Right ventricle myocardium inferior (tissue), 1 donor: ENCODE data around the gene INF2. TPM values are rescaled to one million over a fixed set of nuclear protein-coding genes. Genes with fewer than 3 reads are reported as not detected.

Experiments used
- ATAC-seq: fragments of 200-7000 bp; cut with Tn5 transposase; one replicate; pipeline ENCODE4 v1.9.1; 2020; ENCODE audit warnings: mild to moderate bottlenecking, moderate library complexity
- DNase-seq: peaks from one replicate; pipeline ENCODE4 v3.0.0; 2021; ENCODE audit errors: missing footprints
- intact Hi-C: fragments of 100-400 bp; cut with DNase I; formaldehyde crosslinking; loops from one replicate; pipeline ENCODE4 v1.11.0; 2022
- total RNA-seq: library from RNA; stranded (reverse); fragmentation: NEBNext Ultra II Directional; extraction: Animal tissue kit (Norgen Biotek cat#: 25700); gene quantifications from one replicate; pipeline ENCODE4 v1.2.1, GENCODE V29; 2021
- donor health status: DM: no; HTN: yes; CAD: no; lungs with severe emphysema.

The INF2 gene
- total RNA-seq, 1 donor from 2014 or later = 31.1 TPM

DNA sequence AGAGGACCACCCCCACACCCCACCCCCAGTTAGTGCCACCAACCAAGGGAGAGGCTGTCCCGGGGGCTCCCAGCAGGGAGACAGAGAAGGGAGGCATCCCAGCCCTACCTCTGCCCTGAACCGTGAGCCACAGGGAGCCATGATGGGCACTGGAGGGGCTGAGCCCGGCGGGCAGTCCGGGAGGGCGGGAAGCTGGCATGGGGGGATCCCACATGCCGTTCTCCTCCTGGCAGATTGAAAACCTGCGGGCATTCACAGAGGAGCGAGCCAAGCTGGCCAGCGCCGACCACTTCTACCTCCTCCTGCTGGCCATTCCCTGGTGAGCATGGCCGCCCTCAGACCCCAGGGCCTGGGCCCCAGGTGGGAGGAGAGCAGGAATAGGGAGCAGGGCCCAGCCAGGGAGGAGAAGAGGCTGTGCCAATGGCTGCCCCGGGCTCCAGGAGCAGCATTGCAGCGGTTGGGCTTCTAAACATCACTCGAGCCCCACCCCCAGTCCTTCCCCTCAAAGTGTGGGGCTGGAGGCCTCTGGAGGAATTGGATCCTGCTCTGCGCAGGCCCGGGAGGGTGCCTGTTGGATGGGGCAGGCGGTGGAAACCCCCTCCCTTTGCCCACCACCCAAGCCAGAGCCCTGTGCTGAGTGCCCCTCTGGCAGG lies 20.1 kb downstream of the INF2 start:
- intact Hi-C loops = no loop called here
- ATAC-seq (peak; percentile 15), DNase-seq (no peak)

DNA sequence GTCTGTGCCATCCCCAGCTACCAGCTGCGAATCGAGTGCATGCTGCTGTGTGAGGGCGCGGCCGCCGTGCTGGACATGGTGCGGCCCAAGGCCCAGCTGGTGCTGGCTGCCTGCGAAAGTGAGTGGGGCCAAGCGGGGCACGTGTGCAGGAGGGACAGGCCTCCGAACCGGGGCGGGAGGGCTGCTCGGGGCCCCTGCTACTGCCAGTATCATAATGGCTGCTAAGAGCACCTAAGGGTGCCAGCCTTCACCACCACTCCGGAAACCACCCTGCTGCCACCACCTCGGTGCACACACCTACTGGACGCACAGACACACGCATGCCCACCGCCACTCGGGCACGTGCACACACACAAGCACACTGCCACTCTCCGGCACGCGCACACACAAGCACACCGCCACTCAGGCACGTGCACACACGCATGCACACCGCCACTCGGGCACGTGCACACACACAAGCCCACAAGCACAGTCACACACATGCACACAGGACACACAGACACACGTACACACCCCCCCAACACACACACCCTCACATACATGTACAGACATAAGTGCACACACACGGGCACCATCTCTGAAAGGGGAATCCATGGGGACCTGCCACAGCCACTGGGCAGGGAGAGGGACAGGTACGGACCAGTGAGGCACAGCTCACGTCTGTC lies 20.8 kb downstream of the INF2 start:
- ATAC-seq (no peak), DNase-seq (no peak)
- intact Hi-C loops = no loop called here

DNA sequence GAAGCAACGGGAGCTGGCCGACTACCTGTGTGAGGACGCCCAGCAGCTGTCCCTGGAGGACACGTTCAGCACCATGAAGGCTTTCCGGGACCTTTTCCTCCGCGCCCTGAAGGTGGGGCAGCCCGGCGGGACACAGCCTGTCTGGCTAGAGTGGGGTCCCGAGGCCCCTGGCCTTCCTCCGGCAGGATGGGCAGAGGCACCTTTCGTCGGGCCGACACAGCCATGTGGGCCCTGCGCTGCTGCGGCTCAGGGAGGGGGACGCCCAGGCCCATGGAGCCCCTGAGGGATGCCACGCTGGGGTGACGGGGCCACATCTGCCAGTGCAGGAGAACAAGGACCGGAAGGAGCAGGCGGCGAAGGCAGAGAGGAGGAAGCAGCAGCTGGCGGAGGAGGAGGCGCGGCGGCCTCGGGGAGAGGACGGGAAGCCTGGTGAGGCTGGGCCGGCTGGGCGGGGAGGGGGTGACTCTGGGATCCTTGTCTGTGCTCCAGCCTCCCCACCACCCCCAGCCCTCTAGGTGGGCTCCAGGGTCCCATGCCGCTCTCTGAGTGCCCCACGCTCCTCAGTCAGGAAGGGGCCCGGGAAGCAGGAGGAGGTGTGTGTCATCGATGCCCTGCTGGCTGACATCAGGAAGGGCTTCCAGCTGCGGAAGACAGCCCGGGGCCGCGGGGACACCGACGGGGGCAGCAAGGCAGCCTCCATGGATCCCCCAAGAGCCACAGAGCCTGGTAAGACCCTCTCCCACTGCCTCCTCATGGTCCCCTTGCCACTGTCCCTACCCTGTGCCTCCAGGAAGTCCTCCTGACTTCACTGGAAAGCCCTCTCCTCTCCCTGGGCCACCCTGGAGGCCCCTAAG lies 23.7 kb downstream of the INF2 start:
- intact Hi-C loops = no loop called here
- DNase-seq (no peak), ATAC-seq (no peak)

DNA sequence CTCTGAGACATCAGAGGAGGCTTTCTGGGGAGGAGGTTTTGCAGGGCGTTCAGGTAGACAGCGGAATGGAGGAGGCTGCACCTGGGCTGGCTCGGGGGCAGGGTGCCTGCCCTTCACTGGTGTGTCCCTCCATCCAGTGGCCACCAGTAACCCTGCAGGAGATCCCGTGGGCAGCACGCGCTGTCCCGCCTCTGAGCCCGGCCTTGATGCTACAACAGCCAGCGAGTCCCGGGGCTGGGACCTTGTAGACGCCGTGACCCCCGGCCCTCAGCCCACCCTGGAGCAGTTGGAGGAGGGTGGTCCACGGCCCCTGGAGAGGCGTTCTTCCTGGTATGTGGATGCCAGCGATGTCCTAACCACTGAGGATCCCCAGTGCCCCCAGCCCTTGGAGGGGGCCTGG lies 24.6 kb downstream of the INF2 start:
- DNase-seq (no peak), ATAC-seq (no peak)
- intact Hi-C loops = no loop called here

DNA sequence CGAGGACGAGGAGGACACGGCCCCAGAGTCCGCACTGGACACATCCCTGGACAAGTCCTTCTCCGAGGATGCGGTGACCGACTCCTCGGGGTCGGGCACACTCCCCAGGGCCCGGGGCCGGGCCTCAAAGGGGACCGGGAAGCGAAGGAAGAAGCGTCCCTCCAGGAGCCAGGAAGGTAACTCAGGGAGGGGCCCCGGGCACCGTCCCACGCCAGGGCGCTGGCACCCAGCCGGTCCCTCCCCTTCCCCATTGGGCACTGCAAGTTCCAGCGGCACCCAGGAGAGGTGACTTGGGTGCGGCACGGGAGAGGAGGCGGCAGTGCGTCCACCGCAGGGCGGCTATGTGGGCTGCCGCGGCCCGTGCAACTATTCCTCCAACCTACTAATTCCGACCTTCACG lies 25.3 kb downstream of the INF2 start:
- intact Hi-C loops = no loop called here

DNA sequence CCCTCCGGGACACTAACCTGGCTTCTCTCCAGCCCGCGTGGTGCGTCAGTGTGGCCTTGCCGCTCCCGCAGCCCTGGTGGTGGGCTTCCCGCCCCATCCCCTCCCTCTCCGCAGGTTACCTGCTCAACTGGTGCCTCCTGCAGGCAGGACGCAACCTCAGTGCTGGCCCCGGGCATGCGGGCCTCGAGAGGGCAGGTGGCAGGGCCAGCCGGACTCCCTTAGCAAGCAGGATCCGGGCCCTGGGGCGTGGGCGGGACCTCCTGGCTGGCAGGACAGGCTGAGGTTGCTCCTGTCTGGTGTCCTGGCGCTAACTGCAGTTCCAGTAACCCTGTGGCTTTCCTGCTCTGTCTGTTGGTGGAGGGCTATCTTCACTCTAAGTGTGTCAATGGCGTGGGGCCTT lies 26.0 kb downstream of the INF2 start:
- no peak for ATAC-seq
- no peak for DNase-seq
- intact Hi-C loops = no loop called here

More for the DNA sequence above, 25.3 kb downstream of the INF2 start:
- DNase-seq (no peak), ATAC-seq (no peak)

DNA sequence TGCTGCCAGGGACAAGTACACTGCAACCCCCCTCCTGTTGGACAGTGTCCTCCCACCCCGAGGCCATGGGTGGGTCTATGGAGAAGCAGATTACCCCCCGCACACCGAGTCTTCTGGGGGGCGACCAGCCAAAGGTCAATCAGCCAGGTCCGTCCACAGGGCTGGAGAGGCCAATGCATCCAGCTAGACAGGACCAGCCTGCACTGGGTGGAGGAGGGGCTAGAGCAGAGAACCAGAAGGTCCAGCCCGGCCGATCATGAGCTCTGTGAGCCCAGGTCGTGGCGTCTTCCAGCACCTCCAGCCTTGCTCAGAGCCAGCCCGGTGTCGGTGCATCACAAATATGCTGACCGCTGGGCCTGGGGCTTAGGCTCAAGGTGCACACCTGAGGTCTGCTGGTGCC lies 26.5 kb downstream of the INF2 start:
- ATAC-seq (no peak), DNase-seq (no peak)
- intact Hi-C loops = no loop called here

DNA sequence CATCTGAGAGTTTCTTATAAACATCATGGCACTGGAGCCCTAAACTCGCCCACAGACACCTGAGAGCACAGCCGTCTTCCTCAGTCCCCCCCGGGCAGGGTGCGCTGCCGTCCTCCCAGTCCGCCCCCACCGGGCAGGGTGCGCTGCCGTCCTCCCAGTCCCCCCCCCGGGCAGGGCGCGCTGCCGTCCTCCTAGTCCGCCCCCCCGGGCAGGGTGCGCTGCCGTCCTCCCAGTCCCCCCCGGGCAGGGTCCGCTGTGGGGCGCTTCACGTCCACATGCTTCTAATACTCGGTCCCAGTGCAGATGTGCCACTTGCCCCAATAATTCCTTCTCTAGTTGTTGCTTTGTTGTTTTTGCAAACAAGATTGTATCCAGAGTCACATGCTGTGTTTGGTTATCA lies 27.7 kb downstream of the INF2 start:
- intact Hi-C loops = no loop called here
- ATAC-seq = no peak

DNA sequence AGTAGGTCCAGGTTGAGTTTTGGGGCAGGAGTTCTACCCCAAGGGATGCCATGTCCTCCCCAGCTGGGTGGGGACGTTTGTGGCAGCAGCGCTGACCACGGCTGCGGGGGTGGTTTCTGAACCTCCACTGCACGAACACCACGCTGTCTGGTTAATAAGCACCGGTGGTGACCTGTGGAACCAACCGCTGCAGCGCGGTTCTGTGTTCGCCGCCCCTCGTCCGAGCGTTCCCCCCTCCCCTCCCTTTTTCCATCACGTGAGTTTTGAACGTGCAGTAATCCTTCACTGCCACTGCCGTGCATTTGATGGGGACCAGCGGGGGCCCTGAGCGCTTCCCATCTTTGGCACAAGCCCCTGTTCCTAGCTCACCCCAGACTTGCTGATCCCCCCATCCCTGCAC lies 28.2 kb downstream of the INF2 start:
- no peak for DNase-seq
- intact Hi-C loops = no loop called here
- ATAC-seq = no peak

More for the DNA sequence above, 27.7 kb downstream of the INF2 start:
- DNase-seq = no peak

DNA sequence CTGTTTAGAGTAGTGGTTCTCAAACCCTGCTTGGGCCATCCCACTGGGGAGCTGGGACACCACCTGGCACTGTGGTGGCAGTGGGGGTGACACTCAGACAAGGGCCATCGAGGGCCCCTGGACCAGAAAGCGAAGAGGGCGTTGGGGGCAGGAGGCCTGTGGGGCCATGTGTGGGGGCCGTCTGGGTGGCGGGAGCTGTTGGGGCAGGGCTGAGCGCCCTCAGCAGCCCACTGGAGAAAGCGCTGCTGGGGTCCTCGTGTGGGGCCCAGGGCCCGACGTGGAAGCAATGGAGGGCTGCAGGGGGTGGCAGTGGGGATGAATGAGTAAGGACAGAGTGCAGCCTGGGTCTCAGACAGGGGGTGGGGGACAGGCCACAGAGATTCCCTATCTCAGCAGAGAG lies 28.7 kb downstream of the INF2 start:
- no peak for DNase-seq
- ATAC-seq = no peak
- intact Hi-C loops = no loop called here

DNA sequence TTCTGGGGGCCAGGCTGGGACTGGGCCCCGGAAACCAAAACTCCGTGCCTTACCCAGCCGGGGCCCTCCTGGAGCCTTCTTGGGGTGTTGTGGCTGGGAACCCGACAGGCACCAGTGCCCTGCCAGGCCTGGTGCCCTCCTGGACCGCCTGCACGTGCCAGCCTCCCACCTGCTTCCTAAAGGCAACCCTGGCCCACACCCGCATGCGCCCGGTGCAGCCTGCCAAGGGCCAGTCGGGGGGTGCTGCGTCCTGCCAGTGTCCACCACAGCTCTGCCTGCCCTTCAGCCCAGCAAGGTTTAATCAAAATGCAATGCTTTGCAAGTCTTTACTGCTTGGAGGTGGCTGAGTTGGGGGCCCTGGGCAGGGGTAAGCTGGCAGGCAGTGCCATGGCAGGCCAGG lies 29.5 kb downstream of the INF2 start:
- intact Hi-C loops = no loop called here
- no peak for DNase-seq
- no peak for ATAC-seq

DNA sequence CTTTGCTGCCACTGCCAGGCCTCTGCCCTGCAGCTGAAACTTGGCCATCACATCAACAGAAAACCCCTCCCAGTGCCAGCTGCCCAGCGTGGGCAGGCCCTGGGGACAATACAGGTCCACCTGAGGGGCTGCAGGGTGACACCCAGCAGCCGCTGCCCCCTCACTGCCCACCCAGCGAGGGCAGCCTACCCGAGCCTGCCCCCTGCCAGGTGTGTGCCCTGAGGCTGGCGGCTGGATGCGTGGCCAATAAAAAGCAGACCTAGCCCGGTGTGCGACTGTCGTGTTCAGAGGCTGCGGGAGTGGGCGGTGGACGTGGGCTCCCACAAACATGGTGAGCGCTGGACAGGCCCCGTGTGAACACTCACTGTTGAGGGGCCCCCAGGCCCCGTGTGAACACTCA lies 29.9 kb downstream of the INF2 start:
- intact Hi-C loops = no loop called here
- no peak for ATAC-seq

DNA sequence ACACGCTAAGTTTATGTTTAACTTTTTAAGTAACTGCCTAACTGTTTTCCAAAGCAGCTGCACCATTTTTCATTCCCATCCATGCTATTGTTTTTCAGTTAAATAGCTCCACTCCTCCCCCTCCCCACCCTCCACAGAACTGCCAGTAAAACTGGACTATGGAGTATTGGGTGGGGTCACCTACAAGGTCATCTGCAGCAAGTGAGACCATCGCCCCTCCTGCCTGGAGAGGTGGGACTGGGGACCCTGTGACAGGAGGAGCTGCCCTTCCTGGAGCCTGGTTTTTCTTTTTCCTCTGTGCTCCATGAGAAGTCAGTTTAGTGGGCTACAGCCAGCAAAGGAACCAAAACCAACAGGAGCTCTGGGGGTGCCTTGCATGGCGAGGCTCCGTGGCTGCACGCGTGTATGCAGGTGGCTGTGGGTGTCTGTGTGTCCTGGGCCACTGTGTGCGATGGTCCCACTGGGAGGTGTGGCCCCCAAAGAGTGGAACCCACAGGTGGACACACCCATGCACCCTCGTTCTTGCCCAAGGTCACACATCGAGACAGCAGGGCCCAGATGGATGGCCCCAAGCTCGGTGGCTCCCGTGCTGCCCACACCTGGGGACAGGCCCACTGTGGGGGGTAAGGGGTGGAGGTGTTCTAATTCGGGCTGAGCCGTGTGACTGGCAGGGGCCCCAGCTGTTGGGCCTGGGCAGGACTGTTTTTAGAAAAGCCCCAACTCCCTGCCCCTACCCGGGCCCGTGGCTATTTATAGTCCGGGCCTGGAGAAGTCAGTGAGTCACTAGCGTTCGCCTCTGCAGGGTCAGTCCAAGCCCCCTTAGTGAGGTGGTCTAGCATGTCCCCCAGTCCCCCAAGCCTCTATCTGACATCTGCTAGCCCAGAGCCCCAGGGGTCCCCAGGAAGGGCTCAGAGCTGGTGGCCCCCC lies 32.4 kb downstream of the INF2 start:
- DNase-seq (no peak), ATAC-seq (peak; percentile 50)
- intact Hi-C loops = loop anchor here (10.0 kb wide), 1 partner anchor 753 kb away; the partner anchor contains the start of gene CRIP2

More for the DNA sequence above, 29.9 kb downstream of the INF2 start:
- DNase-seq = no peak

DNA sequence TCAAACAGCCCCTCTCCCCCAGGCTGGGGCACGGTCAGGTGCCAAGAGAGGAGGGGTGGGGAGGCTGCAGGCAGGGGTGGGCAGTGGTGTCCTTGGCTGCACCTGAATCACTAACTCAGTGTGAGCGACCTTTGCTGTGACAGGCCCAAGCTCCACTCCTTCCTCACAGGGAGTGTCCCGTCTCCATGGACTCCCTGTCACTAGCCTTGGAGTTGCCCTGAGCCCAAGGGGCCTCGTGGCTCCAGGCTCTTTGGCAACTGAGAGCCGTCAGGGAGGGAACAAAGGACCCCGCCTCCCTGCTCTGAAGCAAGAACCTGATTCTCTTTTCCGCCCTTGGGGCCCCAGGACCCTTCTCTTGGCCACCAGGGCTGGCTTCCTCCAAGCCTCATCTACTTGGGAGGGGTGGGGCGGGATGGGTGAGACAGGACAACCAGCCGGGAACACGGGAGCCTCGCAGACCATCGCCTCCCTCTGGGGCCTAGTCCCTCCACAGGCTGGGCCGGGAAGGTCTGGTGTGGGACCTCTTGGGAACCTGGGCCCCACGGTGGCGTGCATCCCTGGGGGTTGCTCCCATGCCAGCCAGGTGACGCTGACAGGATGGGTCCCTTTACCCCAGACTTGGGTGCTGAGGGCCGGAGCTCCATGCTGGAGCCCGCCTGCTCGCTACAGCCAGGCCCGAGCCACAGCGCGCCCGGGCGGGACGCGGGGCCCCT lies 33.7 kb downstream of the INF2 start:
- intact Hi-C loops = loop anchor here (10.0 kb wide), 1 partner anchor 752 kb away; the partner anchor contains the start of gene CRIP2
- ATAC-seq = no peak
- DNase-seq = no peak

DNA sequence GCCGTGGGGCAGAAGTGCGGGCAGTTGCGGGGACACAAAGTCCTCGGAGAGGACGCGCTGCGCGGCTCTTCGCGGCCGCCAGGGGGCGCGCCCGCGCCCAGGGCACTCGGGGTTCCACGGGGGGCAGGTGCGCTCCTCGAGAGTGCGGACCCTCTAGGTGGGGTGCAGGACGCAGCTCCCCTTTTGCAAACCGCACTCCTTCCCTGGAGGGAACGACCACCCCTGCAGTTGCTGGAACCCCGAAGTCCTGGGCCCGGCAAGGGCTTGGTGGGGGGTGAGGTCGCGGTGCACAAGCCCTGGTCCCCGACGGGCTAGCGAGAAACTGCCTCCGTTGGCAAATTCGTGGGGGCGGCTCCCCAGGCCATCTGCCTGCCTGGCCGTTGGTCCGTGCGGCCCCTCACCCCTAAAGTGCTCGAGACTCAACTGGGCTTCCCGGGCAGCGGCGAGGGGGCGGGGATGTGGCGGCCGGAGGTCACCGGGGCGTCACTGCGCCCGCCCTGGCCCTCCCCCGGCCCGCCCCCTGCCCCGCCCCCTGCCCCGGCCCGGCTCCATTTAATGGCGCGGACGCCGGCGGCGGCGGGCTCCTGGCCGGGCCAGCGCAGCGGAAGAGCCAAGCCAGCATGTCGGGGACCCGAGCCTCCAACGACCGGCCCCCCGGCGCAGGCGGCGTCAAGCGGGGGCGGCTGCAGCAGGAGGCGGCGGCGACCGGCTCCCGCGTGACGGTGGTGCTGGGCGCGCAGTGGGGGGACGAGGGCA lies 34.4 kb downstream of the INF2 start, which contains the start of gene ADSS1:
Gene ADSS1 (plus strand): TSS at position 579 of the 756 bp plus-strand sequence. CDS start 42 bp downstream, at position 621.
- DNase-seq (peak; percentile 92), ATAC-seq (peak; percentile 62)
- intact Hi-C loops = loop anchor here (1.0 to 10.0 kb wide), 3 partner anchors 29 to 751 kb away; partner anchors contain the start of genes CRIP2 and SIVA1

DNA sequence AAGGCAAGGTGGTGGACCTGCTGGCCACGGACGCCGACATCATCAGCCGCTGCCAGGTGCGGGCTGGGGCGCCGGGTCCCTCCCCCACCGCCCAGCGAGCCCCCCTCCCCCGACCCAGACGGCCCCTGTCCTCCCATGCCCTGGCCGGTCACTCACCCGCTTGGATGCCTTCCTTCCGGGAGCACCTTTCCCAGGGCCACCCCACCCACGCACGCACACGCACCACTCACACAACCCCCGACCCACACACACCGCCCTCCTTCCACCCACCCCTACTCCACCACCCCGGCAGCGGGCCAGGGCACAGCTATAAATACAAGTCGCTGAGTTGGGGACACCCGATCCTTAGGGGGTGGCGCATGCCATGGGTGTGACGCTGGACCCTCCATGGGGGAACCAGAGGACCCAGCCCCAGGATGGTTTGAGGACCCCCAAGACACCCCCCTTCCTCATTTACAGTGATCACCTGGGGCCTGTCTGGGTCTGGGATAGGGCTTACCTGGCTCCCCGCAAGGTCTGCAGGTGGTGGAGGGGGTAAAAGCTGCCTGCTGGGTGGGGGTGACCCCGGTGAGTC lies 35.1 kb downstream of the INF2 start:
- DNase-seq (peak; percentile 88), ATAC-seq (peak; percentile 45)
- intact Hi-C loops = loop anchor here (1.0 to 10.0 kb wide), 3 partner anchors 28 to 750 kb away; partner anchors contain the start of genes CRIP2 and SIVA1
